Astrocyte of the spinal cord (primary cell): ENCODE data around the gene TNP1.

Experiments used
- DNase-seq: peaks from one replicate; pipeline ENCODE4 v3.0.0; 2011; ENCODE audit warnings: low read depth, low spot score
- H3K4me3 ChIP-seq: 2 replicates; pipeline ENCODE4 v1.5.1; 2011; ENCODE audit warnings: low read depth, mild to moderate bottlenecking, low read length, moderate library complexity
- CTCF ChIP-seq: IDR thresholded peaks from 2 replicates; pipeline ENCODE4 v1.5.1; 2012; ENCODE audit warnings: low read depth, mild to moderate bottlenecking, low read length, inconsistent platforms
- in situ Hi-C: cut with HindIII; loops from 2 replicates; pipeline ENCODE4 v1.10.0; 2017; ENCODE audit warnings: low sequenced_read_pairs

The TNP1 gene

DNA sequence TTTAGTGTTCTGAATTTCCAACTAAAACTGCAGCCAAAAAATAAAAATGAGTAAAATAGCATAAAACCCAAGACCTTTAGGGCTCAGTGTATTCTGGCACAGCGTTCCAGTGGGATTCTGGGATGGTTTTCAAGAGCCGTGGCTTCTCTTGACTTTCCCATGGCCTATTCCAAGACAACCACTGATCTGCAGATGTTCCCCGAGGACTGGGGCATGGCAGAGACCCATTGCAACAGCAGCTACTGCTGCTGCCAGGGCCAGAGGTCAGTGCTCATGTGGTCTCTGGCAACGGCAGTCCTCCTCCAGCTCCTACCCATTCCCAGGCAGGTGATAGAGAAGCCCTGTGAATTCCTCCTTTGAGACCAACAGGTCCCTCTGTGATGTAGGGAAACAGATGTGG is 26.8 kb downstream of the TNP1 start:
- no peak for DNase-seq
- TF ChIP-seq CTCF, result no peak
- in situ Hi-C loops, result no loop called here
- H3K4me3 ChIP-seq, result no peak overlapping the region

DNA sequence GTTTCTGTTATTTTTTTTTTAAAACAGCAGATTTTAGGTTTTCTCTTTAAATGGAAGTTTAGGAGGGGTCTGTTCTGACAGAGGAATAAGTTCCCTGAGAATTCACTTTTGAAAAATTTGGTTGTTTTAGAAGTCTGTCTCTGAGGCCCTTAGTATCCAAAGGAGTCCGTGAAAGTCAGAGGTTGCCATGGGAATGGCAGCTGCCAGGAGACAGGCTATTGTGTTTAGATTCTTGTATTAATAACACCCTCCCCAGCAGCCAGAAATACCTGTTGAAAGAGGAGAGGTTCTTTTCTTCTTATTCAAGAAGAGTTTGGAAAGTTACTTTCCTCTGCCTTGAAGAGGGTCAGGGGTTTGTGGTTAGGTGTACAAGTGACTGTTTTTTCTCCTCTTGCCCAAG is 29.5 kb downstream of the TNP1 start:
- TF ChIP-seq CTCF, result no peak
- DNase-seq, result no peak
- in situ Hi-C loops, result no loop called here
- H3K4me3 ChIP-seq, result no peak overlapping the region

DNA sequence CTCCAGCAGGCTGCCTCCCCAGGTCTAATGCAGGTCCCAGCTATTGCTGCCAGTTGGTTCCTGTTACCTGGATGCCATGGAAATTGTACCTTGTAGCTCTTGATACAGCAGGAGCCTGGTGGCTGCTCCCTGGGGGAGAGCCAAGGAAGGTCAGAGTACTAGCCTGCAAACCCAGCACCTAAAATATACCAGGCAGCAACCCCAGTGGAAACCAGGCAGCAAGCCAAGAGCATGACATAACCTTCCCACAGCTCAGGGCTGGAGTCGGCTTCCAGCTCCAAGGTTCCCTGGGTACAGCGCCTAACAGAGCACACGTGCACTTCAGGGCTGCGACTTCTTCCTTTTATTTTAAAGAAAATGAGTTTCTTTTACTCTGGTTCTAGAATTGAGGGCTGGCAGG is 30.3 kb downstream of the TNP1 start:
- in situ Hi-C loops, result no loop called here
- no peak overlapping the region for H3K4me3 ChIP-seq
- TF ChIP-seq CTCF, result no peak
- DNase-seq, result peak; percentile 40

DNA sequence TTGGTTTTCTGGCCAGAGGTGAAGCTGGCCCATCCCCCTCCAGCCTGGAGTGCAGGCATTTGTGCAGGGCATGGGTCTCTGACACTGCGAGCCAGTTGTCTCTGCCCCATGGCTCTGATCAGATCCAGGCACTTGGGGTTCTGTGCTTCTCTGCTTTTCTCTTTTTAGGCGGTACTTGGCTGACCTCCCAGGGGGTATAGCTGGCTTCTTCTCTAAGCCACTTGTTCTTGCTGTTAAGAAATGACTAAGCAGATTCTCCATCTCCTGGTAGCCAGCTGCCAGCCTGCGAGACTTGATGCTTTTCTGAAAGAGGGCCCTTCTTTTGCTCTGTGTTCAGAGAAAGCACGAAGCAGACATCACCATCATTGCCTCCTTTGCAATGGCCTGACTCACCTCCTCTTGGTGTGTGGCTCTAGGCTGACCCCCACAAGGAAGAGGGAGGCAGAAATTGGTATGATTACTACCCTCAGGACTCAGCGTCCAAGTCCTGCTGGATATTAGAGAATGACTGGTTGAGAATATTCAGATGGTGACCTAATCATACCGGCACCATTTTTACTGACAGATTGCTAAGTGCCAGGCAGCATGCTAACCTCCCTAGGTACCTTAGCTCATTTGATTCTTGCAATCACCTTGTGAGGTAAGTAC is 32.7 kb downstream of the TNP1 start:
- TF ChIP-seq CTCF, result no peak
- DNase-seq, result no peak
- H3K4me3 ChIP-seq, result no peak overlapping the region
- in situ Hi-C loops, result no loop called here

GRCh38 chr2:216822470-216822869 is 37.4 kb downstream of the TNP1 start:
- in situ Hi-C loops, result no loop called here
- H3K4me3 ChIP-seq, result no peak overlapping the region
- DNase-seq, result no peak
- no peak for TF ChIP-seq CTCF

DNA sequence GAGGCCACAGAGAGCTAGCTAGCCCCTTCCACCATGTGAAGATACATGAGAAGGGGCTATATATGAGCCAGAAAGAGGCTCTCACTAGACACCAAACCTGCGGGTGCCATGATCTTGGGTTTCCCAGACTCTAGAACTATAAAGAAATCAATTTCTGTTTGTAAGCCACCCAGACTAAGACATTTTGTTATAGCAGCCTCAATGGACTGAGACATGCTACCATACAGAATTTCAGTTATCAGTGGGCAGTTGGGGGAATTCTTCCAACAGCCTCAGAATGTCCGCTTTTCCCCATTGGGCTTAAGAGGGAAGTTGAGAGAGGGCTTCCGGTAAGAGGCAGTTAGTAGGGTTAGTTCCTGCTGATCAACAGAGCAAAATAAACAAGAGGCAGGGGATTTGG is 39.2 kb downstream of the TNP1 start:
- in situ Hi-C loops, result no loop called here
- no peak for DNase-seq
- no peak overlapping the region for H3K4me3 ChIP-seq
- no peak for TF ChIP-seq CTCF

DNA sequence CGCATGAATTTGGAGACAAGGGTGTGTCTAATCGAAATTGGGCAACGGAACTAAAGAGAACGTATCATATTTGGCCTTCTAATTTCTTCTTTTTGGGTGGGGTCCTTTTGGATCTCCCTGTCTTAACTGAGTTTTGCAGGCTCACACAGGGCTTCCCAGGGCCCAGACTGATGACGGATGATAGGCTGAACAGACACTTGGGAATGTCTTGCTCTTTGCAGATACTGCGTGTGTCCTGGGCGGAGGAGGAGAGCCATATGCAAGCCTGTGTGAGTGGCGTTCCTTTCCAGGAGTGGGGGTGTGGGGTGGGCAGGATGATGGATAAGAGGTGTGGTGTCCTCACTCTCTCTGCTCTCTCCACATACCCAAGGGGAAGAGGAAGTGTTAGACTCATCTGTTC is 40.1 kb downstream of the TNP1 start:
- in situ Hi-C loops, result no loop called here
- DNase-seq, result no peak
- no peak overlapping the region for H3K4me3 ChIP-seq
- TF ChIP-seq CTCF, result no peak
